GM23338 (cell line): ENCODE data around the gene LSM2. TPM values are rescaled to one million over a fixed set of nuclear protein-coding genes. Genes with fewer than 3 reads are reported as not detected.
"Not testable (repeated sequence)": the region's sequence is repeated elsewhere in the genome, so short reads cannot be mapped to it uniquely, and the experiment has no call there.

Source experiments
- ATAC-seq: fragments of 200-7000 bp; cut with Tn5 transposase; 3 replicates; pipeline ENCODE4 v1.9.1; 2020
- DNase-seq: peaks from one replicate; pipeline ENCODE4 v3.0.0-alpha.2; 2015; ENCODE audit warnings: low spot score
- H2AFZ ChIP-seq: fragments of 200-600 bp; sonication (generic); 2 replicates; pipeline ENCODE4 v1.8.0; 2016; ENCODE audit warnings: antibody characterized with exemption, mild to moderate bottlenecking, moderate library complexity
- H3F3A ChIP-seq: fragments of 200-600 bp; sonication (generic); replicated peaks from 2 replicates; pipeline ENCODE4 v1.8.0; 2017; ENCODE audit warnings: antibody characterized with exemption, mixed run types, low read depth
- H3K27ac ChIP-seq: fragments of 200-600 bp; sonication (generic); 2 replicates; pipeline ENCODE4 v1.6.1; 2016; ENCODE audit warnings: low read depth
- H3K27me3 ChIP-seq: fragments of 200-600 bp; sonication (generic); 2 replicates; pipeline ENCODE4 v1.8.0; 2016; ENCODE audit warnings: mild to moderate bottlenecking, mixed run types, moderate library complexity; ENCODE audit not compliant: insufficient read depth
- H3K36me3 ChIP-seq: fragments of 200-600 bp; sonication (generic); 2 replicates; pipeline ENCODE4 v1.8.0; 2016; ENCODE audit warnings: mild to moderate bottlenecking; ENCODE audit not compliant: insufficient read depth
- H3K4me1 ChIP-seq: fragments of 200-600 bp; sonication (generic); 2 replicates; pipeline ENCODE4 v1.8.0; 2016; ENCODE audit warnings: mild to moderate bottlenecking, moderate library complexity; ENCODE audit not compliant: insufficient read depth
- H3K4me2 ChIP-seq: fragments of 200-600 bp; sonication (generic); 2 replicates; pipeline ENCODE4 v1.7.1; 2017; ENCODE audit warnings: mixed run types
- H3K4me3 ChIP-seq: fragments of 200-600 bp; sonication (generic); 2 replicates; pipeline ENCODE4 v1.6.1; 2016; ENCODE audit warnings: mixed run types
- H3K79me2 ChIP-seq: fragments of 200-600 bp; sonication (generic); replicated peaks from 2 replicates; pipeline ENCODE4 v1.8.0; 2017; ENCODE audit warnings: mild to moderate bottlenecking; ENCODE audit not compliant: insufficient read depth
- H3K9me2 ChIP-seq: fragments of 200-600 bp; sonication (generic); 2 replicates; pipeline ENCODE4 v1.8.0; 2017; ENCODE audit not compliant: insufficient read depth
- H4K20me1 ChIP-seq: fragments of 200-600 bp; sonication (generic); replicated peaks from 2 replicates; pipeline ENCODE4 v1.8.0; 2017; ENCODE audit warnings: mild to moderate bottlenecking; ENCODE audit not compliant: insufficient read depth
- H3K27ac Mint-ChIP-seq: 2 replicates; pipeline ENCODE4 v1.8.0; 2020; ENCODE audit warnings: inconsistent platforms, mild to moderate bottlenecking, moderate library complexity, mixed read lengths
- H3K27me3 Mint-ChIP-seq: 3 replicates; pipeline ENCODE4 v1.8.0; 2022; ENCODE audit warnings: low read depth, mild to moderate bottlenecking, moderate library complexity, mixed read lengths, inconsistent platforms; ENCODE audit not compliant: insufficient read depth, poor library complexity
- H3K36me3 Mint-ChIP-seq: 3 replicates; pipeline ENCODE4 v1.8.0; 2021; ENCODE audit warnings: low read depth, mild to moderate bottlenecking, inconsistent platforms, moderate library complexity, mixed read lengths
- H3K4me1 Mint-ChIP-seq: 3 replicates; pipeline ENCODE4 v1.8.0; 2020; ENCODE audit warnings: mild to moderate bottlenecking, inconsistent platforms, mixed read lengths
- H3K4me3 Mint-ChIP-seq: 3 replicates; pipeline ENCODE4 v1.8.0; 2021; ENCODE audit warnings: moderate library complexity, mild to moderate bottlenecking, inconsistent platforms, mixed read lengths
- H3K9me3 Mint-ChIP-seq: 3 replicates; pipeline ENCODE4 v1.8.0; 2020; ENCODE audit warnings: moderate library complexity, mild to moderate bottlenecking, inconsistent platforms, mixed read lengths
- CREB1 ChIP-seq: fragments of 250-450 bp; sonication (Bioruptor Pico); IDR thresholded peaks from 2 replicates; pipeline ENCODE4 v1.5.0; 2020; ENCODE audit warnings: low read depth, mild to moderate bottlenecking, moderate library complexity
- JUNB ChIP-seq: IDR thresholded peaks from one replicate; pipeline ENCODE4 v1.6.1; 2016; ENCODE audit warnings: antibody characterized with exemption; ENCODE audit not compliant: unreplicated experiment
- NANOG ChIP-seq: IDR thresholded peaks from 2 replicates; pipeline ENCODE4 v1.6.1; 2016; ENCODE audit warnings: antibody characterized with exemption, borderline replicate concordance
- POLR2AphosphoS5 ChIP-seq: IDR thresholded peaks from 2 replicates; pipeline ENCODE4 v1.6.1; 2016; ENCODE audit warnings: antibody characterized with exemption, low read depth
- STAT1 ChIP-seq: IDR thresholded peaks from one replicate; pipeline ENCODE4 v1.6.1; 2016; ENCODE audit warnings: antibody characterized with exemption; ENCODE audit not compliant: unreplicated experiment
- ZNF114 ChIP-seq: fragments of 250-450 bp; sonication (Bioruptor Pico); IDR thresholded peaks from 2 replicates; pipeline ENCODE4 v1.5.0; 2020; ENCODE audit warnings: mild to moderate bottlenecking, moderate library complexity
- ZNF331 ChIP-seq: fragments of 250-450 bp; sonication (Bioruptor Pico); IDR thresholded peaks from 2 replicates; pipeline ENCODE4 v1.5.0; 2020; ENCODE audit warnings: low read depth, mild to moderate bottlenecking, moderate library complexity
- polyA plus RNA-seq: library from polyadenylated mRNA; unstranded; fragments of >200 nt; fragmentation: Nextera tagmentation; extraction: Ambion mirVana; gene quantifications from 2 replicates; pipeline ENCODE4 v1.2.1, GENCODE V29; 2016
- total RNA-seq: library from RNA; depleted of rRNA; stranded (reverse); fragments of >200 nt; shearing (Covaris generic); gene quantifications from 2 replicates; pipeline ENCODE4 v1.2.3, GENCODE V29; 2014
- TF ChIP-seq, protein P1 (sequence below): IDR thresholded peaks from one replicate; pipeline ENCODE4 v1.6.1; 2018; ENCODE audit warnings: antibody characterized with exemption; ENCODE audit not compliant: unreplicated experiment
- TF ChIP-seq, protein P2 (sequence below), 2 experiments: fragments of 200-600 bp in 1 of 2; sonication (generic) in 1 of 2; conservative IDR thresholded peaks; 2 replicates each; pipeline versions ENCODE4 v1.5.1 to v1.6.1; 2016 to 2017; ENCODE audit warnings: antibody characterized with exemption in 2 of 2, low read depth in 2 of 2, mild to moderate bottlenecking in 2 of 2, moderate library complexity in 1 of 2

LSM2 gene
- total and polyA plus RNA-seq, 2 experiments from 2014 or later, result 106 to 140 TPM

DNA sequence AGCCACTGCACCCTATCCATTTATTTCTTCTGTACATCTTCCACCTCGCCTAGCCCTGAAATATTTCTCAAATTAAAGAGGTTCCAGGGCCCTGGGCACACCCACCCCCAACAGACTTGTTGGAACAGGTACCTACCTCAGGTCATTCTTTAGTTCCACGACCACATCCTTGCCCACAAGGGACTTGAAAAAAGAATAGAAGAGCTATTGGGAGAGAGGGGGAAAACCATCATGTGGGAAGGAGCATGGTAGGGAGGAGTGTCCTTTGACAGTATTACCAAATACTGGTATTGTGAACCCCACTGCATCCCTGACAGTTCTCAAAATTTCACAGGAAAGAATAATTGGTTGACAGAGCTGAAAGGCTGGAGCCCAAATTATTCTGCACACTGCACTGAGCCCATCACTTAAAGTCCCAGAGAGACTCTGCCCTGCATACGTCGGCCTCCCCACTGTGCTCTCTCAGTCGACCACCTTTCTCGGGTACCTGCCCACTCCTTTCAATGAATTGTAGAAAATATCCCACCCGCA is 762 bp downstream of the LSM2 start (continued):
- TF ChIP-seq ZNF331 (CRISPR knock-in tag) (no peak), POLR2AphosphoS5 (no peak), STAT1 (no peak), CREB1 (CRISPR knock-in tag) (no peak), NANOG (no peak), ZNF114 (CRISPR knock-in tag) (no peak), JUNB (no peak)
- TF ChIP-seq, protein P1, sequence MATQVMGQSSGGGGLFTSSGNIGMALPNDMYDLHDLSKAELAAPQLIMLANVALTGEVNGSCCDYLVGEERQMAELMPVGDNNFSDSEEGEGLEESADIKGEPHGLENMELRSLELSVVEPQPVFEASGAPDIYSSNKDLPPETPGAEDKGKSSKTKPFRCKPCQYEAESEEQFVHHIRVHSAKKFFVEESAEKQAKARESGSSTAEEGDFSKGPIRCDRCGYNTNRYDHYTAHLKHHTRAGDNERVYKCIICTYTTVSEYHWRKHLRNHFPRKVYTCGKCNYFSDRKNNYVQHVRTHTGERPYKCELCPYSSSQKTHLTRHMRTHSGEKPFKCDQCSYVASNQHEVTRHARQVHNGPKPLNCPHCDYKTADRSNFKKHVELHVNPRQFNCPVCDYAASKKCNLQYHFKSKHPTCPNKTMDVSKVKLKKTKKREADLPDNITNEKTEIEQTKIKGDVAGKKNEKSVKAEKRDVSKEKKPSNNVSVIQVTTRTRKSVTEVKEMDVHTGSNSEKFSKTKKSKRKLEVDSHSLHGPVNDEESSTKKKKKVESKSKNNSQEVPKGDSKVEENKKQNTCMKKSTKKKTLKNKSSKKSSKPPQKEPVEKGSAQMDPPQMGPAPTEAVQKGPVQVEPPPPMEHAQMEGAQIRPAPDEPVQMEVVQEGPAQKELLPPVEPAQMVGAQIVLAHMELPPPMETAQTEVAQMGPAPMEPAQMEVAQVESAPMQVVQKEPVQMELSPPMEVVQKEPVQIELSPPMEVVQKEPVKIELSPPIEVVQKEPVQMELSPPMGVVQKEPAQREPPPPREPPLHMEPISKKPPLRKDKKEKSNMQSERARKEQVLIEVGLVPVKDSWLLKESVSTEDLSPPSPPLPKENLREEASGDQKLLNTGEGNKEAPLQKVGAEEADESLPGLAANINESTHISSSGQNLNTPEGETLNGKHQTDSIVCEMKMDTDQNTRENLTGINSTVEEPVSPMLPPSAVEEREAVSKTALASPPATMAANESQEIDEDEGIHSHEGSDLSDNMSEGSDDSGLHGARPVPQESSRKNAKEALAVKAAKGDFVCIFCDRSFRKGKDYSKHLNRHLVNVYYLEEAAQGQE, result no peak

DNA sequence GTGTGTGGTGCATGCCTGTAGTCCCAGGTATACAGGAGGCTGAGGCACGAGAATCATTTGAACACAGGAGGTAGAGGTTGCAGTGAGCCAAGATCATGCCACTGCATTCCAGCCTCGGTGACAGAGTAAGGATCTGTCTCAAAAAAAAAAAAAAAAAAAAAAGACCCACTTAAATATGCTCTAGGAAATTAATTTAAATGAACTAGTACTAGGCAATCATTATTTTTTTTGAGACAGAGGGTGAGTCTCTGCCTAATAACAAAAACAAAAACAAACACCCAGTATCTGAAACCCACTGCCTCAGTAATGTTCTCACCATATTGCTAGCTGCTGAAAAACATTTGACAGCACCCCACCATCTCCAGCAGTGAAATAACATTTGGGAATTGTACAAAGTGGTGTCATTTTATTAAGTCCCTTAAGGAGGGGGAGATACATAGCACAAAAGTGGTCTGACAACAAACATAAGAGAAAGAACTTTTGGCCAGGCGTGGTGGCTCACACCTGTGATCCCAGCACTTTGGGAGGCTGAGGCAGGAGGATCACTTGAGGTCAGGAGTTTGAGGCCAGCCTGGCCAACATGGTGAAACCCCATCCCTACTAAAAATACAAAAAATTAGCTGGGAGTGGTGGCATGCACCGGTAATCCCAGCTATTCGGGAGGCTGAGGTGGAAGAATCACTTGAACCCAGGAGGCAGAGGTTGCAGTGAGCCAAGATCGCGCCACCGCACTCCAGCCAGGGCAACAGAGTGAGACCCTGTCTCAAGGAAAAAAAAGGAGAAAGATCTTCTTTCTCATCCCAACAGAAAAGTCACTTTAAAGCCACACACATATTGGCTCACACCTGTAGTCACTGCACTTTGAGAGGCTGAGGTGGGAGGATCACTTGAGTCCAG is 5.5 kb downstream of the LSM2 start:
- H3K36me3 ChIP-seq, H3K4me2 ChIP-seq, DNase-seq, H3K4me3 Mint-ChIP-seq, H3K27me3 Mint-ChIP-seq, H3K9me3 Mint-ChIP-seq, H3K4me3 ChIP-seq, H3K27me3 ChIP-seq, ATAC-seq, H2AFZ ChIP-seq, H3K27ac Mint-ChIP-seq, H4K20me1 ChIP-seq, H3K27ac ChIP-seq, H3K4me1 Mint-ChIP-seq, H3K4me1 ChIP-seq, H3K9me2 ChIP-seq: not testable (repeated sequence)
- H3F3A ChIP-seq, result peaks cover 36% of the 10 kb centered on the region
- H3K36me3 Mint-ChIP-seq, result peaks cover 42% of the 10 kb centered on the region
- peaks cover 37% of the 10 kb centered on the region for H3K79me2 ChIP-seq

DNA sequence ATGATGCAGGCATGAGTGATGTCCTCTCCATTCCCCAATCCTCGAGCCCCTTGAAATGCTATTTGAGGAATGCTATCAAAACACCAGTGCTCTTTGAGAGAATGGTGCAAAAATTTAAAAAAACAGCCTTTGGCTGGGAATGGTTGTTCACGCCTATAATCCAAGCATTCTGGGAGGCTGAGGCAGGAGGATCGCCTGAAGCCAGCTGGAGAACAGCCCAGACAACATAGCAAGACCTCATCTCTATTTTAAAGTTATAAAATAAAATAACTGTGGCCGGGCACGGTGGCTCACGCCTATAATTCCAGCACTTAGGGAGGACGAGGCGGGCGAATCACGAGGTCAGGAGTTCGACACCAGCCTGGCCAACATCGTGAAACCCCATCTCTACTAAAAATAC is 7.0 kb downstream of the LSM2 start:
- no peak for DNase-seq
- ATAC-seq, result no peak
- Histone ChIP-seq H3K4me3 (no peak overlapping the region), H3K9me2 (no peaks in the 10 kb centered on the region), H3K4me1 (no peaks in the 10 kb centered on the region; the same call in 1 of the 2 replicates), H3K4me2 (no peak overlapping the region), H3K36me3 (peaks cover 8% of the 10 kb centered on the region), H3K79me2 (peaks cover 27% of the 10 kb centered on the region), H2AFZ (no peak overlapping the region), H4K20me1 (peaks cover 4% of the 10 kb centered on the region; the same call in 1 of the 2 replicates), H3K27me3 (no peaks in the 10 kb centered on the region), H3K27ac (no peak overlapping the region), H3F3A (peaks cover 29% of the 10 kb centered on the region)
- Mint-ChIP-seq H3K36me3 (peaks cover 39% of the 10 kb centered on the region), H3K4me3 (no peak overlapping the region), H3K27ac (no peak overlapping the region), H3K4me1 (no peaks in the 10 kb centered on the region), H3K27me3 (peaks cover 8% of the 10 kb centered on the region), H3K9me3 (no peaks in the 10 kb centered on the region)
- TF ChIP-seq, protein P2, sequence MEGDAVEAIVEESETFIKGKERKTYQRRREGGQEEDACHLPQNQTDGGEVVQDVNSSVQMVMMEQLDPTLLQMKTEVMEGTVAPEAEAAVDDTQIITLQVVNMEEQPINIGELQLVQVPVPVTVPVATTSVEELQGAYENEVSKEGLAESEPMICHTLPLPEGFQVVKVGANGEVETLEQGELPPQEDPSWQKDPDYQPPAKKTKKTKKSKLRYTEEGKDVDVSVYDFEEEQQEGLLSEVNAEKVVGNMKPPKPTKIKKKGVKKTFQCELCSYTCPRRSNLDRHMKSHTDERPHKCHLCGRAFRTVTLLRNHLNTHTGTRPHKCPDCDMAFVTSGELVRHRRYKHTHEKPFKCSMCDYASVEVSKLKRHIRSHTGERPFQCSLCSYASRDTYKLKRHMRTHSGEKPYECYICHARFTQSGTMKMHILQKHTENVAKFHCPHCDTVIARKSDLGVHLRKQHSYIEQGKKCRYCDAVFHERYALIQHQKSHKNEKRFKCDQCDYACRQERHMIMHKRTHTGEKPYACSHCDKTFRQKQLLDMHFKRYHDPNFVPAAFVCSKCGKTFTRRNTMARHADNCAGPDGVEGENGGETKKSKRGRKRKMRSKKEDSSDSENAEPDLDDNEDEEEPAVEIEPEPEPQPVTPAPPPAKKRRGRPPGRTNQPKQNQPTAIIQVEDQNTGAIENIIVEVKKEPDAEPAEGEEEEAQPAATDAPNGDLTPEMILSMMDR (conservative IDR thresholded peaks at IDR 0.05; ENCODE audit: low read depth in 2 of 2), result no peak
- TF ChIP-seq CREB1 (CRISPR knock-in tag) (no peak), STAT1 (no peak)
